ENCODE measurements around the gene SPATS2. TPM values are rescaled to one million over a fixed set of nuclear protein-coding genes. Genes with fewer than 3 reads are reported as not detected.

SPATS2 gene
- total RNA-seq, result 16.0 and 21.5 TPM in 2 replicates
- 6.4 TPM for total RNA-seq (2013)
- 11.3 and 16.1 TPM in 2 replicates for polyA plus RNA-seq
- polyA minus RNA-seq, result 10.7 and 13.3 TPM in 2 replicates

- CTCF ChIA-PET, result interaction anchor here (0.6 to 22.4 kb wide), 18 partner anchors 8 to 743 kb away, joined by 3 to 729 read pairs (median 4); partner anchors contain the start of genes DNAJC22, PRPF40B, RHEBL1 and TROAP
- DNase-seq (no peak), ATAC-seq (ENCODE audit: low read depth) (no peak)
- intact Hi-C loops (cut with micrococcal nuclease), result loop anchor here (1.0 to 5.0 kb wide), 6 partner anchors 44 to 475 kb away; partner anchors contain the start of genes BCDIN3D, PRKAG1, PRPF40B and TROAP
- POLR2A ChIA-PET, result interaction anchor here (0.5 to 2.0 kb wide), 10 partner anchors 9 to 237 kb away, joined by 3 to 9 read pairs (median 7); partner anchors contain the start of genes C1QL4, DNAJC22 and TUBA1B
- H3K9ac ChIP-seq (ENCODE audit: low read length), result peak within 1 kb of the TSS; percentile 93
- no peak for TF ChIP-seq EZH2 (IDR thresholded peaks at IDR 0.05; ENCODE audit: borderline replicate concordance, insufficient read depth, low read depth, low read length, poor library complexity, severe bottlenecking)
- TF ChIP-seq CTCF (IDR thresholded peaks at IDR 0.05), result no peak
- under 1% methylated on average over 33 of the region's 52 CpGs for WGBS (ENCODE audit: insufficient coverage)
- H3K27ac ChIP-seq (ENCODE audit: low read length in 2 of 2), result peak within 1 kb of the TSS; percentile 90 to 91
- no peaks in the 10 kb centered on the region for H3K27me3 ChIP-seq (replicated peaks in 1 of 4; ENCODE audit: control extremely low read depth in 1 of 4, control insufficient read depth in 3 of 4, insufficient read depth in 4 of 4, low read length in 3 of 4)
- Mint-ChIP-seq H3K27me3 (no peaks in the 10 kb centered on the region), H3K4me3 (peak within 1 kb of the TSS; percentile 87), H3K27ac (peak within 1 kb of the TSS; percentile 98), H3K4me1 (peaks cover 46% of the 10 kb centered on the region), H3K9me3 (ENCODE audit: insufficient read depth) (no peaks in the 10 kb centered on the region)
- H2AFZ ChIP-seq (ENCODE audit: insufficient read depth, low read depth, low read length, poor library complexity, severe bottlenecking), result peak within 1 kb of the TSS; percentile 98
- peaks cover 33 to 39% of the 10 kb centered on the region in 2 donors for H3K4me1 ChIP-seq (ENCODE audit: control insufficient read depth in 2 of 2, insufficient read depth in 2 of 2, low read length in 2 of 2)
- peaks cover 11% of the 10 kb centered on the region for H3K79me2 ChIP-seq (ENCODE audit: control insufficient read depth, insufficient read depth, low read length)
- no peaks in the 10 kb centered on the region for H4K20me1 ChIP-seq (ENCODE audit: control insufficient read depth, insufficient read depth, low read length, poor library complexity, severe bottlenecking)
- H3K9me3 ChIP-seq (ENCODE audit: control extremely low read depth in 1 of 3, control insufficient read depth in 2 of 3, insufficient read depth in 1 of 3, low read length in 2 of 3), result no peaks in the 10 kb centered on the region
- H3K36me3 ChIP-seq (replicated peaks in 1 of 2; ENCODE audit: control extremely low read depth in 1 of 2, control insufficient read depth in 1 of 2, extremely low read depth in 1 of 2, insufficient read depth in 2 of 2, low read length in 1 of 2), result no peaks in the 10 kb centered on the region
- H3K4me3 ChIP-seq (ENCODE audit: control extremely low read depth in 1 of 5, extremely low read depth in 1 of 5, insufficient read depth in 1 of 5, low read depth in 2 of 5, low read length in 4 of 5), result peak within 1 kb of the TSS; percentile 61 to 96 (median 80)
- H3K4me2 ChIP-seq (replicated peaks; ENCODE audit: low read depth, low read length, poor library complexity, severe bottlenecking), result peak within 1 kb of the TSS; percentile 82
Measured at GRCh38 chr12:49367381-49368239, at the start of gene SPATS2. TSS of gene SPATS2 (plus strand) at chr12:49367462. CDS start at chr12:49461013, 93,551 bp downstream.
